GM10847 (cell line): Measurements from ENCODE around the gene DISC1.

Experiments
- POLR2A ChIP-seq: IDR thresholded peaks from 2 replicates; pipeline ENCODE4 v1.6.1; 2011; ENCODE audit not compliant: insufficient read length; ENCODE audit errors: extremely low read depth

The DISC1 gene

GRCh38 chr1:231882790-231883189 lies 256.2 kb downstream of the DISC1 start:
- no peak for TF ChIP-seq POLR2A

GRCh38 chr1:231883382-231883781 lies 256.8 kb downstream of the DISC1 start:
- TF ChIP-seq POLR2A, result no peak

GRCh38 chr1:231885209-231885854 lies 258.7 kb downstream of the DISC1 start:
- no peak for TF ChIP-seq POLR2A

GRCh38 chr1:231887166-231887565 lies 260.6 kb downstream of the DISC1 start:
- no peak for TF ChIP-seq POLR2A

GRCh38 chr1:231887866-231888265 lies 261.3 kb downstream of the DISC1 start:
- TF ChIP-seq POLR2A, result no peak

GRCh38 chr1:231890791-231891190 lies 264.2 kb downstream of the DISC1 start:
- no peak for TF ChIP-seq POLR2A

- TF ChIP-seq POLR2A, result no peak
These were observed 267.0 kb downstream of the DISC1 start for GRCh38 chr1:231893400-231894102.

- no peak for TF ChIP-seq POLR2A
These were observed 270.2 kb downstream of the DISC1 start for GRCh38 chr1:231896806-231897205.

- TF ChIP-seq POLR2A, result no peak
These were observed 272.5 kb downstream of the DISC1 start for GRCh38 chr1:231899046-231899445.

- no peak for TF ChIP-seq POLR2A
These were observed 273.3 kb downstream of the DISC1 start for GRCh38 chr1:231899713-231900435.

- TF ChIP-seq POLR2A, result no peak
These were observed 277.0 kb downstream of the DISC1 start for GRCh38 chr1:231903586-231904081.

- no peak for TF ChIP-seq POLR2A
These were observed 286.9 kb downstream of the DISC1 start for GRCh38 chr1:231913493-231913892.

- no peak for TF ChIP-seq POLR2A
These were observed 291.8 kb downstream of the DISC1 start for GRCh38 chr1:231918239-231919015.

- no peak for TF ChIP-seq POLR2A
These were observed 292.8 kb downstream of the DISC1 start for GRCh38 chr1:231919239-231919885.

- no peak for TF ChIP-seq POLR2A
These were observed 293.3 kb downstream of the DISC1 start for GRCh38 chr1:231919886-231920285.

- TF ChIP-seq POLR2A, result no peak
These were observed 295.2 kb downstream of the DISC1 start for GRCh38 chr1:231921646-231922345.
